Astrocyte (in vitro differentiated cells and primary cell): ENCODE data around the gene SIRT6. TPM values are rescaled to one million over a fixed set of nuclear protein-coding genes. Genes with fewer than 3 reads are reported as not detected.

Source experiments
- DNase-seq: peaks from one replicate; pipeline ENCODE4 v3.0.0-alpha.2; 2010; ENCODE audit warnings: low read depth
- FAIRE-seq: peaks from 2 replicates; lab custom pipeline; 2011; peaks lifted over from hg19 to GRCh38; lab: Jason Lieb, UNC
- H2AFZ ChIP-seq: 2 replicates; pipeline ENCODE4 v1.6.0; 2012; ENCODE audit warnings: low read depth, low read length, inconsistent platforms
- H3K27ac ChIP-seq: 2 replicates; pipeline ENCODE4 v1.5.1; 2011; ENCODE audit warnings: low read depth, low read length, inconsistent platforms
- H3K27me3 ChIP-seq: 2 replicates; pipeline ENCODE4 v1.6.0; 2011; ENCODE audit warnings: low read length, inconsistent platforms; ENCODE audit not compliant: insufficient read depth
- H3K36me3 ChIP-seq: 2 replicates; pipeline ENCODE4 v1.5.1; 2011; ENCODE audit warnings: low read length, inconsistent platforms; ENCODE audit not compliant: insufficient read depth
- H3K4me1 ChIP-seq: 2 replicates; pipeline ENCODE4 v1.5.1; 2011; ENCODE audit warnings: low read length, inconsistent platforms; ENCODE audit not compliant: insufficient read depth
- H3K4me2 ChIP-seq: 2 replicates; pipeline ENCODE4 v1.6.0; 2012; ENCODE audit warnings: low read length, inconsistent platforms
- H3K4me3 ChIP-seq: 2 replicates; pipeline ENCODE4 v1.5.1; 2011; ENCODE audit warnings: low read depth, mild to moderate bottlenecking, low read length, inconsistent platforms; ENCODE audit not compliant: insufficient read depth
- H3K79me2 ChIP-seq: 2 replicates; pipeline ENCODE4 v1.6.0; 2012; ENCODE audit warnings: mild to moderate bottlenecking, low read length, inconsistent platforms; ENCODE audit not compliant: insufficient read depth
- H3K9ac ChIP-seq: 2 replicates; pipeline ENCODE4 v1.6.0; 2012; ENCODE audit warnings: mild to moderate bottlenecking, low read length, inconsistent platforms
- H3K9me3 ChIP-seq: 2 replicates; pipeline ENCODE4 v1.5.1; 2012; ENCODE audit warnings: low read depth, mild to moderate bottlenecking, low read length, inconsistent platforms; ENCODE audit not compliant: insufficient read depth
- H4K20me1 ChIP-seq: 2 replicates; pipeline ENCODE4 v1.6.0; 2012; ENCODE audit warnings: low read length, inconsistent platforms; ENCODE audit not compliant: insufficient read depth
- H3K27ac Mint-ChIP-seq: one replicate; pipeline ENCODE4 v1.8.0; 2021; ENCODE audit warnings: mild to moderate bottlenecking, mixed read lengths; ENCODE audit not compliant: unreplicated experiment
- H3K27me3 Mint-ChIP-seq: one replicate; pipeline ENCODE4 v1.8.0; 2021; ENCODE audit warnings: low read depth, mixed read lengths; ENCODE audit not compliant: unreplicated experiment
- H3K36me3 Mint-ChIP-seq: one replicate; pipeline ENCODE4 v1.8.0; 2021; ENCODE audit warnings: low read depth, mixed read lengths; ENCODE audit not compliant: unreplicated experiment
- H3K4me1 Mint-ChIP-seq: one replicate; pipeline ENCODE4 v1.8.0; 2021; ENCODE audit warnings: low read depth, mixed read lengths; ENCODE audit not compliant: unreplicated experiment
- H3K4me3 Mint-ChIP-seq: one replicate; pipeline ENCODE4 v1.8.0; 2021; ENCODE audit warnings: mild to moderate bottlenecking, moderate library complexity, mixed read lengths; ENCODE audit not compliant: unreplicated experiment
- H3K9me3 Mint-ChIP-seq: one replicate; pipeline ENCODE4 v1.8.0; 2021; ENCODE audit warnings: mild to moderate bottlenecking, mixed read lengths; ENCODE audit not compliant: unreplicated experiment
- EZH2 ChIP-seq: IDR thresholded peaks from 2 replicates; pipeline ENCODE4 v1.6.1; 2012; ENCODE audit warnings: mild to moderate bottlenecking, low read length, inconsistent platforms; ENCODE audit not compliant: insufficient read depth
- total RNA-seq: library from RNA; stranded (reverse); gene quantifications from 2 replicates; pipeline ENCODE4 v1.2.1, GENCODE V29; 2021
- TF ChIP-seq, protein P1 (sequence below): IDR thresholded peaks from 2 replicates; pipeline ENCODE4 v1.5.1; 2011; ENCODE audit warnings: low read depth, mild to moderate bottlenecking, inconsistent platforms, low read length, moderate library complexity; ENCODE audit not compliant: insufficient read depth

The SIRT6 gene
- total RNA-seq, 1 donor from 2014 or later: 29.2 TPM

DNA sequence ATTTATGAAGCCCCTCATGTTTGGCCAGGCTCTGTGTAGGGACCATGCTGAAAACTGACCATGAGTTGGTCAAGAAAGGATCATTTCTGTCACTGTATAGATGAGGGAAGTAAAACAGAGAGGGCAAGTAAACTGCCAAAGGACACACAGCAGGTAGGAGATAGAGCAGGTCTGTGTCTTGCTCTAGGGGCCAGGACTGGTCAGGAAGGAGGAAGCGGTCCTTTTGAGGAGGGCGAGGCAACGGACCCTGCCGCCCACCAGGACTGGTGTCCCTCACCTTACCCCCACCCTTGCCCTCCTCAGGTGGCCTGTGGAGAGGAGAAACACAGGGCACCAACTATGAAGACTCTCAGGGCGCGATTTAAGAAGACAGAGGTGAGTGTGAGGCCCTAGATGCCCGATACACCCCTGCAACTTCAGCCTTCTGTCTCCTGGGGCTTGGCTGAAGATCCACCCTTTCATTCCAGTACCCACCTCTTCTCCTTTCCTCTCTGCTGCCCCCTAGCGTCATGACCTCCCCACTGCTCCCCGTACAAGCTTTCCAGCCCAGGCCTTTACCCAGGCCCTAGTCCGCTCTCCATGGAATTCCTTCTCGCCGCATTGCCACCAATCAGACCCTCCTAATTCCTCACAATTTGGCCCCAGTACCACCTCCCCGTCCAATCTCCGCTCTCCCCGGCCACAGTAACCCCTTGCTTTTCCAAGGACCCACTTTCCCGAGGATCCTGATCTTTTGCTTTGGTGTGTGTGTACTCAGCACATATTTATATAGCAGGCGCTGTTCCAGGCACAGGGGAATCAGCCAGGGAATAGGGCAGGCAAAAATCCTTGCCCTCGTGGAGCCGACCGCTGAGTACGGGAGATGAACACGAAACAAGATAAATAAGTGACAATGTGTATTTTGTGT is 4.0 kb upstream of the SIRT6 start:
- DNase-seq (peak; percentile 15), FAIRE-seq (no peak)
- H2AFZ ChIP-seq: peak overlapping the region; percentile 39
- Mint-ChIP-seq H3K36me3 (no peaks in the 10 kb centered on the region), H3K4me1 (peaks cover under 1% of the 10 kb centered on the region), H3K4me3 (no peak overlapping the region), H3K27me3 (peaks cover 9% of the 10 kb centered on the region), H3K27ac (peak overlapping the region; percentile 47), H3K9me3 (no peaks in the 10 kb centered on the region)
- H4K20me1 ChIP-seq: no peaks in the 10 kb centered on the region
- H3K4me2 ChIP-seq: no peak overlapping the region
- no peak for TF ChIP-seq EZH2
- TF ChIP-seq, protein P1, sequence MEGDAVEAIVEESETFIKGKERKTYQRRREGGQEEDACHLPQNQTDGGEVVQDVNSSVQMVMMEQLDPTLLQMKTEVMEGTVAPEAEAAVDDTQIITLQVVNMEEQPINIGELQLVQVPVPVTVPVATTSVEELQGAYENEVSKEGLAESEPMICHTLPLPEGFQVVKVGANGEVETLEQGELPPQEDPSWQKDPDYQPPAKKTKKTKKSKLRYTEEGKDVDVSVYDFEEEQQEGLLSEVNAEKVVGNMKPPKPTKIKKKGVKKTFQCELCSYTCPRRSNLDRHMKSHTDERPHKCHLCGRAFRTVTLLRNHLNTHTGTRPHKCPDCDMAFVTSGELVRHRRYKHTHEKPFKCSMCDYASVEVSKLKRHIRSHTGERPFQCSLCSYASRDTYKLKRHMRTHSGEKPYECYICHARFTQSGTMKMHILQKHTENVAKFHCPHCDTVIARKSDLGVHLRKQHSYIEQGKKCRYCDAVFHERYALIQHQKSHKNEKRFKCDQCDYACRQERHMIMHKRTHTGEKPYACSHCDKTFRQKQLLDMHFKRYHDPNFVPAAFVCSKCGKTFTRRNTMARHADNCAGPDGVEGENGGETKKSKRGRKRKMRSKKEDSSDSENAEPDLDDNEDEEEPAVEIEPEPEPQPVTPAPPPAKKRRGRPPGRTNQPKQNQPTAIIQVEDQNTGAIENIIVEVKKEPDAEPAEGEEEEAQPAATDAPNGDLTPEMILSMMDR: peak; percentile 77
- no peaks in the 10 kb centered on the region for H3K36me3 ChIP-seq
- H3K79me2 ChIP-seq: peaks cover 8% of the 10 kb centered on the region
- H3K9ac ChIP-seq: no peak overlapping the region
- H3K27ac ChIP-seq: no peak overlapping the region
- no peaks in the 10 kb centered on the region for H3K27me3 ChIP-seq
- no peak overlapping the region for H3K4me3 ChIP-seq
- H3K9me3 ChIP-seq: no peaks in the 10 kb centered on the region
- no peaks in the 10 kb centered on the region for H3K4me1 ChIP-seq

DNA sequence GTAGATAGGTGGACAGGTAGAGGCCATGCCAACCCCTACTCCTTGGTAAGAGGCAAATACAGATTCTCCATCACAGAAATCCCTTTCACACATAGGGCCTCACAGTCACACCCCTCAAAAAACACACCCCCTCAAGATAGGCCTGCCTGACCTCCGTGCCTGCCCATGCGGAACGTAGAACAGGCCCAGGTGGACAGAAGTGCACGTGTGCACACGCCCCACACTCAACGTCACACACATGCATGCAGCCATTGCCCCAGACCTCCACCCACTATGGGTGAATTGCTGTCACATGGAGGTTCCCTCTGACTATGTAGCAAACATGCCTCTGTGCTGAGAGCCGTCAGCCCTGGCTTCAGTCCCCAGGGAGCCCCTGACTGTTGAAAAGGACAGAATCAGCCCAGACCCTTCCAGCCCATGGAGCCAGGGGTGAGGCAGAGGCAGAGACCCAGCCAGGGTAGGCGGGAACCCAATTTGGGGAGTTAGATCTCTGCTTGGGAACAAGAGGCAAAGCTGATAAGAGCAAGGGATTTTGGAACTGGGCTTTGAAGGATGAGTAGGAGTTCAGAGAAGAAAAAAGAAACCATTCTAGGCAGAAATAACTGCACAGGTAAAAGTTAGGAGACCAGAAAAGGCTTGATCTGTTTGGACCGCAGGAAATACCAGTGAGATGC is 3.2 kb upstream of the SIRT6 start:
- H3K4me2 ChIP-seq: no peak overlapping the region
- Mint-ChIP-seq H3K27ac (peak overlapping the region; percentile 47), H3K9me3 (no peaks in the 10 kb centered on the region), H3K4me1 (peaks cover 2% of the 10 kb centered on the region), H3K27me3 (peaks cover 9% of the 10 kb centered on the region), H3K36me3 (no peaks in the 10 kb centered on the region), H3K4me3 (no peak overlapping the region)
- H3K79me2 ChIP-seq: peaks cover 16% of the 10 kb centered on the region
- FAIRE-seq (no peak), DNase-seq (no peak)
- no peak overlapping the region for H3K9ac ChIP-seq
- peaks cover under 1% of the 10 kb centered on the region for H3K36me3 ChIP-seq
- no peaks in the 10 kb centered on the region for H4K20me1 ChIP-seq
- no peaks in the 10 kb centered on the region for H3K4me1 ChIP-seq
- H3K27me3 ChIP-seq: no peaks in the 10 kb centered on the region
- H3K9me3 ChIP-seq: no peaks in the 10 kb centered on the region
- no peak overlapping the region for H2AFZ ChIP-seq
- no peak overlapping the region for H3K27ac ChIP-seq
- no peak overlapping the region for H3K4me3 ChIP-seq
- TF ChIP-seq EZH2: no peak

DNA sequence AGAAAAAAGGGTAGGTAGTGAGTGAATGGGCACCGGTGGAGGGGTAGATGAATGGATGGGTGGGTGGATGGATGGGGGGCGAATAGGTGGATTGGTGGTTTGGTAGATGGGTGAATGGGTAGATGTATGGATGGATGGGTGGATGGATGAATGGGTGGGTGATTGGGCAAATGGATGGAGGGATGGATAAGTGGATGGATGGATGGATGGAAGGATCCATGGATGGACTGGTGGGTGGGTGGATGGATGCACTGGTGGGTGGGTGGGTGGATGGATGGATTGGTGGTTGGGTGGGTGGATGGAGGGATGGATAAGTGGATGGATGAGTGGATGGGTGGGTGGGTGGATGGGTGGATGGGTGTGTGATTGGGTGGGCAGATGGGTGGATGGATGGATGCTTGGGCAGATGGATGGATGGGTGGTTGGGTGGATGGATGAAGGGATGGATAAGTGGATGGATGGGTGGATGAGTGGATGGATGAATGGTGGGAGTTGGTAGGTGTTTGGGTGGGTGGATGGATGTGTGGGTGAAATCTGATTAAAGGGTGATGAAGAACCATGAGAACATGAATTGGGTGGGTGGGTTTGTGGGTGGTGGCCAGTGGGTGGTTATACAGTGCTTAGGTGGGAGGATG is 2.5 kb upstream of the SIRT6 start:
- Histone ChIP-seq H3K9me3 (no peaks in the 10 kb centered on the region), H2AFZ (no peak overlapping the region), H3K27ac (no peak overlapping the region), H3K4me2 (no peak overlapping the region), H3K4me3 (no peak overlapping the region), H3K27me3 (no peaks in the 10 kb centered on the region), H3K4me1 (no peaks in the 10 kb centered on the region), H3K36me3 (peaks cover 2% of the 10 kb centered on the region), H3K79me2 (peaks cover 19% of the 10 kb centered on the region), H3K9ac (no peak overlapping the region), H4K20me1 (no peaks in the 10 kb centered on the region)
- Mint-ChIP-seq H3K9me3 (no peaks in the 10 kb centered on the region), H3K36me3 (no peaks in the 10 kb centered on the region), H3K27me3 (peaks cover 9% of the 10 kb centered on the region), H3K27ac (no peak overlapping the region), H3K4me3 (no peak overlapping the region), H3K4me1 (peaks cover 2% of the 10 kb centered on the region)
- FAIRE-seq: no peak
- no peak for TF ChIP-seq EZH2
- TF ChIP-seq, protein P1: no peak
- no peak for DNase-seq
